HepG2 (cell line): ENCODE measurements around the gene ANAPC16. TPM values are rescaled to one million over a fixed set of nuclear protein-coding genes. Genes with fewer than 3 reads are reported as not detected.

Experiments used
- ATAC-seq: fragments of 200-7000 bp; cut with Tn5 transposase; 3 replicates; pipeline ENCODE4 v1.9.1; 2020; ENCODE audit warnings: mild to moderate bottlenecking, moderate library complexity
- BruUV-seq: library from RNA; stranded (reverse); fragments of 400-500 nt; replicated peaks from 2 replicates; lab custom pipeline; 2021; lab: Mats Ljungman, UMichigan
- CTCF ChIA-PET: fragments of 300-600 bp; formaldehyde crosslinking; extraction: SDS; loops from one replicate; lab custom pipeline; 2021; ENCODE audit warnings: low total read pairs, inconsistent platforms, low intra/inter-chr PET ratio; lab: Yijun Ruan, JAX
- POLR2A ChIA-PET: fragments of 350-600 bp; sonication (Branson Sonifier 250); formaldehyde crosslinking; loops from one replicate; lab custom pipeline; 2020; ENCODE audit warnings: antibody characterized with exemption, inconsistent platforms; lab: Yijun Ruan, JAX
- DNase-seq: peaks from one replicate; pipeline ENCODE4 v3.0.0-alpha.2; 2015; ENCODE audit warnings: low spot score
- FAIRE-seq: peaks from 3 replicates; lab custom pipeline; 2011; peaks lifted over from hg19 to GRCh38; lab: Jason Lieb, UNC
- H2AFZ ChIP-seq: one replicate; pipeline ENCODE4 v1.6.1; 2011; ENCODE audit warnings: low read length, inconsistent platforms
- H3K27ac ChIP-seq: fragments of 300-600 bp; 3 replicates; pipeline ENCODE4 v1.8.0; 2011; ENCODE audit warnings: mixed run types, mild to moderate bottlenecking, mixed read lengths, low read length, inconsistent platforms; ENCODE audit not compliant: insufficient read depth; ENCODE audit errors: extremely low read length
- H3K27me3 ChIP-seq, 2 experiments: fragments of 200-600 bp in 1 of 2; 2 replicates in 1 of 2; 3 replicates in 1 of 2; pipeline versions ENCODE4 v1.6.0 to v1.8.0; 2011; ENCODE audit warnings: low read length in 2 of 2, mild to moderate bottlenecking in 2 of 2, moderate library complexity in 2 of 2, inconsistent platforms in 1 of 2; ENCODE audit not compliant: insufficient read depth in 2 of 2, control insufficient read depth in 1 of 2
- H3K36me3 ChIP-seq, 2 experiments: fragments of 200-600 bp in 1 of 2; replicated peaks in 1 of 2; 2 replicates in 1 of 2; 3 replicates in 1 of 2; pipeline versions ENCODE4 v1.5.1 to v1.8.0; 2011; ENCODE audit warnings: low read length in 2 of 2, inconsistent platforms in 1 of 2; ENCODE audit not compliant: insufficient read depth in 2 of 2, control insufficient read depth in 1 of 2
- H3K4me1 ChIP-seq: 2 replicates; pipeline ENCODE4 v1.5.1; 2012; ENCODE audit warnings: low read length, inconsistent platforms; ENCODE audit not compliant: insufficient read depth
- H3K4me2 ChIP-seq: 2 replicates; pipeline ENCODE4 v1.6.0; 2011; ENCODE audit warnings: low read depth, low read length, inconsistent platforms
- H3K4me3 ChIP-seq, 3 experiments: fragments of 200-600 bp in 1 of 3; sonication (generic), shearing (Covaris generic) in 1 of 3; replicated peaks in 1 of 3; 2 replicates each; pipeline ENCODE4 v1.5.1; 2011 to 2016; ENCODE audit warnings: low read length in 3 of 3, inconsistent platforms in 2 of 3, low read depth in 2 of 3, mild to moderate bottlenecking in 2 of 3, control low read depth in 1 of 3, mixed read lengths in 1 of 3; ENCODE audit not compliant: insufficient read depth in 1 of 3
- H3K79me2 ChIP-seq: one replicate; pipeline ENCODE4 v1.6.1; 2011; ENCODE audit warnings: low read length, inconsistent platforms; ENCODE audit not compliant: insufficient read depth
- H3K9ac ChIP-seq: 2 replicates; pipeline ENCODE4 v1.6.0; 2011; ENCODE audit warnings: mild to moderate bottlenecking, low read depth, low read length, inconsistent platforms; ENCODE audit not compliant: insufficient read depth
- H3K9me3 ChIP-seq: 2 replicates; pipeline ENCODE4 v1.5.1; 2012; ENCODE audit warnings: mild to moderate bottlenecking, low read length
- H4K20me1 ChIP-seq: 2 replicates; pipeline ENCODE4 v1.6.0; 2011; ENCODE audit warnings: inconsistent platforms, mild to moderate bottlenecking, low read length, moderate library complexity; ENCODE audit not compliant: insufficient read depth
- CCAR2 ChIP-seq: fragments of 200-400 bp; formaldehyde crosslinking; optimal IDR thresholded peaks from 2 replicates; pipeline ENCODE3; 2018; ENCODE audit warnings: low read depth, mild to moderate bottlenecking, low read length, moderate library complexity
- EED ChIP-seq: sonication (generic); formaldehyde crosslinking; IDR thresholded peaks from 2 replicates; pipeline ENCODE4 v1.5.0; 2020; ENCODE audit warnings: mild to moderate bottlenecking, missing genetic modification reagents
- EZH2 ChIP-seq: conservative IDR thresholded peaks from 2 replicates; pipeline ENCODE4 v1.6.1; 2012; ENCODE audit warnings: mild to moderate bottlenecking, low read depth, low read length, moderate library complexity
- HOXA9 ChIP-seq: sonication (generic); formaldehyde crosslinking; IDR thresholded peaks from 2 replicates; pipeline ENCODE4 v1.8.1; 2022; ENCODE audit warnings: missing genetic modification reagents, mild to moderate bottlenecking, moderate library complexity, borderline replicate concordance
- NR3C1 ChIP-seq: sonication (generic); formaldehyde crosslinking; IDR thresholded peaks from 2 replicates; pipeline ENCODE4 v1.4.0; 2020; ENCODE audit warnings: missing genetic modification reagents
- SP4 ChIP-seq: sonication (generic); formaldehyde crosslinking; IDR thresholded peaks from 2 replicates; pipeline ENCODE4 v1.8.1; 2023; ENCODE audit warnings: mild to moderate bottlenecking, missing genetic modification reagents
- ZFYVE20 ChIP-seq: sonication (generic); formaldehyde crosslinking; IDR thresholded peaks from 2 replicates; pipeline ENCODE4 v1.8.0; 2023; ENCODE audit warnings: low read depth, mild to moderate bottlenecking, moderate library complexity, missing genetic modification reagents, borderline replicate concordance
- ZNF234 ChIP-seq: sonication (generic); formaldehyde crosslinking; conservative IDR thresholded peaks from 2 replicates; pipeline ENCODE4 v1.5.1; 2020; ENCODE audit warnings: mild to moderate bottlenecking, missing genetic modification reagents
- ZNF614 ChIP-seq: IDR thresholded peaks from 2 replicates; pipeline ENCODE4 v1.6.1; 2018; ENCODE audit warnings: missing biosample characterization, missing genetic modification reagents, inconsistent platforms, borderline replicate concordance
- ZNF772 ChIP-seq: sonication (generic); formaldehyde crosslinking; IDR thresholded peaks from 2 replicates; pipeline ENCODE4 v1.5.0; 2020; ENCODE audit warnings: mild to moderate bottlenecking, missing genetic modification reagents
- WGBS: methylation state at CpG from one replicate; pipeline ENCODE4 v1.1.6; 2017; ENCODE audit warnings: low lambda C conversion rate; 5-methylcytosine and 5-hydroxymethylcytosine counted together
- in situ Hi-C: cut with HindIII; loops from 2 replicates; pipeline ENCODE4 v1.10.0; 2017; ENCODE audit warnings: low pct_unique_long_range_greater_than_20kb; ENCODE audit not compliant: extremely low pct_ligation_motif_present
- intact Hi-C: fragments of 100-400 bp; cut with micrococcal nuclease; formaldehyde crosslinking; loops from one replicate; pipeline ENCODE4 v1.10.0; 2022; ENCODE audit not compliant: unreplicated experiment
- polyA plus RNA-seq, 8 experiments: library from polyadenylated mRNA; depleted of rRNA in 3 of 8; stranded (reverse) in 7 of 8; unstranded in 1 of 8; fragments of >200 nt; fragmentation: Illumina TruSeq in 4 of 8; extraction: Trizol in 4 of 8; gene quantifications; 2 replicates each; pipeline versions ENCODE4 v1.2.1 to v1.2.3, GENCODE V29; 2011 to 2016; ENCODE audit warnings: low read depth in 4 of 8, missing spikeins in 1 of 8, mixed read lengths in 1 of 8; ENCODE audit not compliant: insufficient read depth in 1 of 8
- total RNA-seq, 5 experiments: library from RNA; depleted of rRNA; stranded (reverse); fragments of >200 nt; fragmentation: Illumina TruSeq; extraction: Trizol; gene quantifications; 2 replicates each; pipeline ENCODE4 v1.2.3, GENCODE V29; 2016; ENCODE audit warnings: low read depth in 1 of 5
- TF ChIP-seq, protein P1 (sequence below): sonication (generic); IDR thresholded peaks from 2 replicates; pipeline ENCODE4 v1.6.1; 2016; ENCODE audit warnings: low read depth, borderline replicate concordance
- TF ChIP-seq, protein P2 (sequence below): sonication (generic); formaldehyde crosslinking; IDR thresholded peaks from 2 replicates; pipeline ENCODE4 v1.5.1; 2020; ENCODE audit warnings: mild to moderate bottlenecking, missing genetic modification reagents
- TF ChIP-seq, protein P3 (sequence below): sonication (generic); formaldehyde crosslinking; IDR thresholded peaks from 2 replicates; pipeline ENCODE4 v1.8.1; 2023; ENCODE audit warnings: missing genetic modification reagents, mild to moderate bottlenecking, borderline replicate concordance

Gene ANAPC16
- total and polyA plus RNA-seq, 2 of the 13 experiments (the other 11 are each of a cell fraction or from before 2014, with no cell fraction given): 74.8 to 89.4 TPM

DNA sequence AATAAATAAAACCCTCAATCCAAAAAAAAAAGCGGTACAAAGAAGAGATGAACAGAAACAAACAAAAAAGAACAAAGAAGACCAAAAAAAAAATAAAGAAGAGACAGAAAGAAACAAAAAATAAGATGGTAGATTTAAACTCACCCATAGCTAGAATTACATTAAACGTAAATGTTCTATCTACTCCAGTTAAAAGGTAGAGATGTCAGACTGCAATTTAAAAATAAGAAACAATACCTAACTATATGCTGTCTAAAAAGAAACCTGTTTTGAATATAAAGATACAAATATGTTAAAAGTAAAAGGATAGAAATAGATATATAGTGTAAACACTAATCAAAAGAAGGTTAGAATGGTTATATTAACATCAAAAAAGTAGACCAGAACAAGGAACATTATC lies 31.7 kb upstream of the ANAPC16 start (continued):
- TF ChIP-seq, protein P1, sequence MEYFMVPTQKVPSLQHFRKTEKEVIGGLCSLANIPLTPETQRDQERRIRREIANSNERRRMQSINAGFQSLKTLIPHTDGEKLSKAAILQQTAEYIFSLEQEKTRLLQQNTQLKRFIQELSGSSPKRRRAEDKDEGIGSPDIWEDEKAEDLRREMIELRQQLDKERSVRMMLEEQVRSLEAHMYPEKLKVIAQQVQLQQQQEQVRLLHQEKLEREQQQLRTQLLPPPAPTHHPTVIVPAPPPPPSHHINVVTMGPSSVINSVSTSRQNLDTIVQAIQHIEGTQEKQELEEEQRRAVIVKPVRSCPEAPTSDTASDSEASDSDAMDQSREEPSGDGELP: no peak
- TF ChIP-seq ZFYVE20 (CRISPR knock-in tag) (no peak), SP4 (CRISPR knock-in tag) (no peak)

DNA sequence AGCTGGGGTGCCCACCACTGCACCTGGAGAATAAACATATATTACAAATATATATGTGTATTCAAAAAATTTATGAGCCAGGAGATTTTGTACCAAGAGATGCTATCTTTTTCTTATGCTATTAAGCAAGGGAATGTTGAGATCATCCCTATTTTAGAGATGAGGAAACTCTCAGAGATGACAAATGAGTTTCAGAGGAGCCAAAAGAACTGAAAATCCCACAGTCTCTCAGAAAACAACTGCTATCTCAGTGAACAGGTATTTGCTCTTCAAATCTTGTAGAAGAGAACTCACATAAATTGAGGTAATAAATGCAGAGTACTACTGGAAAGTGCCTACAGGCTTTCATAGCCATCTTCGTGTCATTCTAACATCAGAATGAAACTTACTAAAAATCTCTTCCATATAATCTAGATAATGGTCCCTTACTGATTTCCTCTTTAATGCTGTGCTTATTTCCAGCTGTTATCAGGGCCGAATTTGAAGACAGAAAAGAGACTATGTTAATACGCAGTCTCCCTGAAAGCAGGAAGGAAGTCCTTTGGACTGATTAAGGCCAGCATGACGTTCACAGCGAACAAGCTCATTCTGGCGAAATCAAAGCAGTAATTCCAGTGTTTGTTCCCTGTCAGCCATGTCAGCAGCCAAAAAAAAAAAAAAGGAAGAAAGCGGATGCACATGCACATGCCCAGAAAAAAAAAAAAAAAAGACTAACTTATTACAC lies 29.4 kb upstream of the ANAPC16 start:
- Histone ChIP-seq H3K4me1 (no peaks in the 10 kb centered on the region), H3K9me3 (no peaks in the 10 kb centered on the region), H3K9ac (no peak overlapping the region), H4K20me1 (no peaks in the 10 kb centered on the region), H3K27ac (no peak overlapping the region), H3K27me3 (no peaks in the 10 kb centered on the region), H2AFZ (no peak overlapping the region), H3K4me3 (no peak overlapping the region), H3K4me2 (no peak overlapping the region), H3K36me3 (peaks cover 0 to 5% of the 10 kb centered on the region in 2 experiments; a peak in 1 of 5 replicates), H3K79me2 (no peaks in the 10 kb centered on the region)
- in situ Hi-C loops: no loop called here
- DNase-seq: no peak
- no TSS peak for BruUV-seq
- intact Hi-C loops: no loop called here
- ChIA-PET CTCF (no interaction called here), POLR2A (no interaction called here)
- ATAC-seq: no peak
- WGBS: 92% methylated on average over 7 of the region's 7 CpGs
- no peak for FAIRE-seq
- no peak for TF ChIP-seq EED (CRISPR knock-in tag)

DNA sequence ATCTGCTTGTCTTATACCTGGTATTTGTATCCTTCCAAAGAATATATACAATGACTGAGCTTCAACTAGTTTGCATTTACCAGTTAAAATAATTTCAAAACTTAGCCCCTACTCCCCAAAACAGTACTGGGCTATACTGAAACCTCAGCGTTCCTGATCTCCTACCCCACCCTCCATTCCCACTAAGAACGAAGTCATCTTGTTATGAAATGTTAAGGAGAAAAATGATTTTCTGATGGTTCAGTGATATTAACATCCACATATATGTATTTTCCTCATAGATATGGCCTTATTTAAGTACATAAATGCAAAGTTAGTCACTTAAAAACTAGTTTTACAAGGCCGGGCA lies 28.9 kb upstream of the ANAPC16 start:
- CTCF ChIA-PET: no interaction called here
- TF ChIP-seq ZNF234 (CRISPR knock-in tag) (no peak), NR3C1 (CRISPR knock-in tag) (no peak), ZNF772 (CRISPR knock-in tag) (no peak), CCAR2 (no peak), ZNF614 (no peak), HOXA9 (CRISPR knock-in tag) (no peak), EZH2 (no peak)
- TF ChIP-seq, protein P2, sequence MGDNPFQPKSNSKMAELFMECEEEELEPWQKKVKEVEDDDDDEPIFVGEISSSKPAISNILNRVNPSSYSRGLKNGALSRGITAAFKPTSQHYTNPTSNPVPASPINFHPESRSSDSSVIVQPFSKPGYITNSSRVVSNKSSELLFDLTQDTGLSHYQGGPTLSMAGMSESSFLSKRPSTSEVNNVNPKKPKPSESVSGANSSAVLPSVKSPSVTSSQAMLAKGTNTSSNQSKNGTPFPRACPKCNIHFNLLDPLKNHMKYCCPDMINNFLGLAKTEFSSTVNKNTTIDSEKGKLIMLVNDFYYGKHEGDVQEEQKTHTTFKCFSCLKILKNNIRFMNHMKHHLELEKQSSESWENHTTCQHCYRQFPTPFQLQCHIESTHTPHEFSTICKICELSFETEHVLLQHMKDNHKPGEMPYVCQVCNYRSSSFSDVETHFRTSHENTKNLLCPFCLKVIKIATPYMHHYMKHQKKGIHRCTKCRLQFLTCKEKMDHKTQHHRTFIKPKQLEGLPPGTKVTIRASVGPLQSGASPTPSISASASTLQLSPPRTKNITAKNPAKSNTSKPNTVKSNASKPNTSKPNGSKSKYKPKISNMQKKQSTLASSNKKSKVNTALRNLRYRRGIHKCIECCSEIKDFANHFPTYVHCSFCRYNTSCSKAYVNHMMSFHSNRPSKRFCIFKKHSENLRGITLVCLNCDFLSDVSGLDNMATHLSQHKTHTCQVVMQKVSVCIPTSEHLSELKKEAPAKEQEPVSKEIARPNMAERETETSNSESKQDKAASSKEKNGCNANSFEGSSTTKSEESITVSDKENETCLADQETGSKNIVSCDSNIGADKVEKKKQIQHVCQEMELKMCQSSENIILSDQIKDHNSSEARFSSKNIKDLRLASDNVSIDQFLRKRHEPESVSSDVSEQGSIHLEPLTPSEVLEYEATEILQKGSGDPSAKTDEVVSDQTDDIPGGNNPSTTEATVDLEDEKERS (CRISPR knock-in tag): no peak
- TF ChIP-seq, protein P3, sequence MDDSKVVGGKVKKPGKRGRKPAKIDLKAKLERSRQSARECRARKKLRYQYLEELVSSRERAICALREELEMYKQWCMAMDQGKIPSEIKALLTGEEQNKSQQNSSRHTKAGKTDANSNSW (CRISPR knock-in tag): no peak

More for the DNA sequence above, 28.9 kb upstream of the ANAPC16 start:
- Histone ChIP-seq H2AFZ (no peak overlapping the region), H3K9ac (no peak overlapping the region), H3K27ac (no peak overlapping the region), H3K4me1 (no peaks in the 10 kb centered on the region), H4K20me1 (no peaks in the 10 kb centered on the region), H3K36me3 (peaks cover 0 to 3% of the 10 kb centered on the region in 2 experiments; a peak in 1 of 5 replicates), H3K27me3 (no peaks in the 10 kb centered on the region), H3K4me3 (no peak overlapping the region), H3K9me3 (no peaks in the 10 kb centered on the region), H3K79me2 (no peaks in the 10 kb centered on the region), H3K4me2 (no peak overlapping the region)
- ATAC-seq: no peak
- DNase-seq: no peak
- POLR2A ChIA-PET: no interaction called here
- intact Hi-C loops: no loop called here
- 97% methylated on average over 3 of the region's 3 CpGs for WGBS
- no TSS peak for BruUV-seq
- in situ Hi-C loops: no loop called here
- FAIRE-seq: no peak
